DND-41 (cell line): Measurements from ENCODE around the gene SHB.

Experiments used
- EZH2 ChIP-seq: IDR thresholded peaks from 3 replicates; pipeline ENCODE4 v1.6.1; 2012; ENCODE audit warnings: borderline replicate concordance, low read depth, mild to moderate bottlenecking, moderate library complexity, low read length, inconsistent platforms; ENCODE audit not compliant: severe bottlenecking
- TF ChIP-seq, protein P1 (sequence below): IDR thresholded peaks from 2 replicates; pipeline ENCODE4 v1.5.1; 2012; ENCODE audit warnings: borderline replicate concordance, low read length, moderate library complexity, mild to moderate bottlenecking; ENCODE audit not compliant: poor library complexity, severe bottlenecking; ENCODE audit errors: extremely low read depth

DNA sequence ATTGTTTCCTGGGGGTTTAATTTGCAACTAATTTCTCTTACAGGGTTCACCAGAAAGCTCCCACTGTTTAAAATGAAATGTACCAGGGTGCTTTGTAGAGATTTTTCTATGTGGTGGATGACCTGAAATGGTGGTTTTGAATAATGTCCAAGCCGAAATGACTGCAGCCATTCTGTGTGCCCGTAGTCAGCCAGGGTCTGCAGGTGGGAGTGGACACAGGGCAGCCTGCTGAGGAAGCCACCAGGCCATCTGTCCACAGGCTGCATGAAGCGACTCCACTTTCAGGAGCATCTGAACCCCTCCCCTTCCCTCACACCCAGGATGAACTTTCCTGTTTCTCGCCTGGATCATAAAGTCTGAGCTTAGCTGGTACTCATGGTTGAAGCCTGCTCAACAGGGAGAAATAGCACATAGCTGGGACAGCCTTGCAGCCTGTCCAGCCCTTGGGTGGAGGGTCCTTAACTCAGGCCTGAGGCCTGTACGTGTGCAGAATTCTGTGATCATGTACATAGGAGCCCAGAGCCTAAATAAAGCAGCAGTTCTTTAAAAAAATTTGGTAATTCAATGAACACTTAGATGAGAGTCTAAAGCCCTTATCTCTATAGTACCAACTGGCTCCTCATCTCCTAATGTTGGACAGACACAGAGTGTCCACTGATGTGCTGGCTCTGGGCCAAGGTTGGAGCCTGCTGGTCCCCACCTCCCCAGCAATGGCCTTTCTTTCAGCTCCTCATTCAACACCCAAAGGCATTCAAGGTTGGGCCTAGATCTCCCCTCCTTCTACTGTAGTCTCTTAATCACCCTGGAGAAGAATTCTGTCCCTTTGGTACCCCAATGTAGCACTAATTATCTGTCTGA, 72.8 kb downstream of the SHB start:
- no peak for TF ChIP-seq EZH2
- TF ChIP-seq, protein P1, sequence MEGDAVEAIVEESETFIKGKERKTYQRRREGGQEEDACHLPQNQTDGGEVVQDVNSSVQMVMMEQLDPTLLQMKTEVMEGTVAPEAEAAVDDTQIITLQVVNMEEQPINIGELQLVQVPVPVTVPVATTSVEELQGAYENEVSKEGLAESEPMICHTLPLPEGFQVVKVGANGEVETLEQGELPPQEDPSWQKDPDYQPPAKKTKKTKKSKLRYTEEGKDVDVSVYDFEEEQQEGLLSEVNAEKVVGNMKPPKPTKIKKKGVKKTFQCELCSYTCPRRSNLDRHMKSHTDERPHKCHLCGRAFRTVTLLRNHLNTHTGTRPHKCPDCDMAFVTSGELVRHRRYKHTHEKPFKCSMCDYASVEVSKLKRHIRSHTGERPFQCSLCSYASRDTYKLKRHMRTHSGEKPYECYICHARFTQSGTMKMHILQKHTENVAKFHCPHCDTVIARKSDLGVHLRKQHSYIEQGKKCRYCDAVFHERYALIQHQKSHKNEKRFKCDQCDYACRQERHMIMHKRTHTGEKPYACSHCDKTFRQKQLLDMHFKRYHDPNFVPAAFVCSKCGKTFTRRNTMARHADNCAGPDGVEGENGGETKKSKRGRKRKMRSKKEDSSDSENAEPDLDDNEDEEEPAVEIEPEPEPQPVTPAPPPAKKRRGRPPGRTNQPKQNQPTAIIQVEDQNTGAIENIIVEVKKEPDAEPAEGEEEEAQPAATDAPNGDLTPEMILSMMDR, result no peak
